ENCODE measurements around the gene MAPK1IP1L.

MAPK1IP1L gene

DNA sequence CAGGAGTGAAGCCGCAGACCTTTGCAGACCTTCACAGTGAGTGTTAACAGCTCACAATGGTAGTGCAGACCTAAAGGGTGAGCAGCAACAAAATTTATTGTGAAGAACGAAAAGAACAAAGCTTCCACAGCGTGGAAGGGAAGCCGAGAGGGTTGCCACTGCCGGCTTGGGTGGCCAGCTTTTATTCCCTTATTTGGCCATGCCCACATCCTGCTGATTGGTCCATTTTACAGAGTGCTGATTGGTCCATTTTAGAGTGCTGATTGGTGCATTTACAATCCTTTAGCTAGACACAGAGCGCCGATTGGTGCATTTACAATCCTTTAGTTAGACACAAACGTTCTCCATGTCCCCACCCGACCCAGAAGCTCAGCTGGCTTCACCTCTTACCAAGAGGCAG is 35.5 kb downstream of the MAPK1IP1L start:
- H3K4me3 ChIP-seq (replicated peaks; ENCODE audit: insufficient read depth, low read length) = no peak overlapping the region
- H3K27me3 ChIP-seq (ENCODE audit: insufficient read depth, poor library complexity, severe bottlenecking) = no peaks in the 10 kb centered on the region
- TF ChIP-seq CTCF (IDR thresholded peaks at IDR 0.05; ENCODE audit: insufficient read depth, low read length) = no peak
- TF ChIP-seq, protein P1, sequence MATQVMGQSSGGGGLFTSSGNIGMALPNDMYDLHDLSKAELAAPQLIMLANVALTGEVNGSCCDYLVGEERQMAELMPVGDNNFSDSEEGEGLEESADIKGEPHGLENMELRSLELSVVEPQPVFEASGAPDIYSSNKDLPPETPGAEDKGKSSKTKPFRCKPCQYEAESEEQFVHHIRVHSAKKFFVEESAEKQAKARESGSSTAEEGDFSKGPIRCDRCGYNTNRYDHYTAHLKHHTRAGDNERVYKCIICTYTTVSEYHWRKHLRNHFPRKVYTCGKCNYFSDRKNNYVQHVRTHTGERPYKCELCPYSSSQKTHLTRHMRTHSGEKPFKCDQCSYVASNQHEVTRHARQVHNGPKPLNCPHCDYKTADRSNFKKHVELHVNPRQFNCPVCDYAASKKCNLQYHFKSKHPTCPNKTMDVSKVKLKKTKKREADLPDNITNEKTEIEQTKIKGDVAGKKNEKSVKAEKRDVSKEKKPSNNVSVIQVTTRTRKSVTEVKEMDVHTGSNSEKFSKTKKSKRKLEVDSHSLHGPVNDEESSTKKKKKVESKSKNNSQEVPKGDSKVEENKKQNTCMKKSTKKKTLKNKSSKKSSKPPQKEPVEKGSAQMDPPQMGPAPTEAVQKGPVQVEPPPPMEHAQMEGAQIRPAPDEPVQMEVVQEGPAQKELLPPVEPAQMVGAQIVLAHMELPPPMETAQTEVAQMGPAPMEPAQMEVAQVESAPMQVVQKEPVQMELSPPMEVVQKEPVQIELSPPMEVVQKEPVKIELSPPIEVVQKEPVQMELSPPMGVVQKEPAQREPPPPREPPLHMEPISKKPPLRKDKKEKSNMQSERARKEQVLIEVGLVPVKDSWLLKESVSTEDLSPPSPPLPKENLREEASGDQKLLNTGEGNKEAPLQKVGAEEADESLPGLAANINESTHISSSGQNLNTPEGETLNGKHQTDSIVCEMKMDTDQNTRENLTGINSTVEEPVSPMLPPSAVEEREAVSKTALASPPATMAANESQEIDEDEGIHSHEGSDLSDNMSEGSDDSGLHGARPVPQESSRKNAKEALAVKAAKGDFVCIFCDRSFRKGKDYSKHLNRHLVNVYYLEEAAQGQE (IDR thresholded peaks at IDR 0.05; ENCODE audit: insufficient replicate concordance, low read depth) = no peak
- TF ChIP-seq POLR2AphosphoS5 (IDR thresholded peaks at IDR 0.05; ENCODE audit: low read depth) = no peak
- no peak for TF ChIP-seq GABPA (IDR thresholded peaks at IDR 0.05; ENCODE audit: low read depth)
- TF ChIP-seq SPI1 (IDR thresholded peaks at IDR 0.05; ENCODE audit: borderline replicate concordance, low read depth) = no peak
- DNase-seq (ENCODE audit: low read depth in 1 of 2, low spot score in 1 of 2) = no peak
- H3K27ac ChIP-seq (replicated peaks) = no peak overlapping the region

- H3K27ac ChIP-seq (replicated peaks) = no peak overlapping the region
- DNase-seq (ENCODE audit: low read depth in 1 of 2, low spot score in 1 of 2) = no peak
- TF ChIP-seq SPI1 (IDR thresholded peaks at IDR 0.05; ENCODE audit: borderline replicate concordance, low read depth) (no peak), GABPA (IDR thresholded peaks at IDR 0.05; ENCODE audit: low read depth) (no peak), POLR2AphosphoS5 (IDR thresholded peaks at IDR 0.05; ENCODE audit: low read depth) (no peak), CTCF (IDR thresholded peaks at IDR 0.05; ENCODE audit: insufficient read depth, low read length) (no peak)
- TF ChIP-seq, protein P1 (IDR thresholded peaks at IDR 0.05; ENCODE audit: insufficient replicate concordance, low read depth) = no peak
- no peaks in the 10 kb centered on the region for H3K27me3 ChIP-seq (ENCODE audit: insufficient read depth, poor library complexity, severe bottlenecking)
- no peak overlapping the region for H3K4me3 ChIP-seq (replicated peaks; ENCODE audit: insufficient read depth, low read length)
These were observed 36.9 kb downstream of the MAPK1IP1L start for GRCh38 chr14:55088356-55088755.

GRCh38 chr14:55092341-55092740 is 40.9 kb downstream of the MAPK1IP1L start:
- no peak overlapping the region for H3K27ac ChIP-seq (replicated peaks)
- no peak for DNase-seq (ENCODE audit: low read depth in 1 of 2, low spot score in 1 of 2)
- TF ChIP-seq CTCF (IDR thresholded peaks at IDR 0.05; ENCODE audit: insufficient read depth, low read length) = no peak
- TF ChIP-seq GABPA (IDR thresholded peaks at IDR 0.05; ENCODE audit: low read depth) = no peak
- TF ChIP-seq POLR2AphosphoS5 (IDR thresholded peaks at IDR 0.05; ENCODE audit: low read depth) = no peak
- no peak for TF ChIP-seq SPI1 (IDR thresholded peaks at IDR 0.05; ENCODE audit: borderline replicate concordance, low read depth)
- TF ChIP-seq, protein P1 (IDR thresholded peaks at IDR 0.05; ENCODE audit: insufficient replicate concordance, low read depth) = no peak
- H3K27me3 ChIP-seq (ENCODE audit: insufficient read depth, poor library complexity, severe bottlenecking) = no peaks in the 10 kb centered on the region
- no peak overlapping the region for H3K4me3 ChIP-seq (replicated peaks; ENCODE audit: insufficient read depth, low read length)
